Muscle of leg (tissue), 11 donors: ENCODE results near the gene NOPCHAP1. TPM values are rescaled to one million over a fixed set of nuclear protein-coding genes. Genes with fewer than 3 reads are reported as not detected.

Experiments used
- DNase-seq: peaks from one replicate; pipeline ENCODE4 v3.0.0; 2013
- H3K27ac ChIP-seq: one replicate; pipeline ENCODE4 v1.5.1; 2013; ENCODE audit warnings: mild to moderate bottlenecking, low read length, control low read depth
- H3K27me3 ChIP-seq: one replicate; pipeline ENCODE4 v1.6.1; 2013; ENCODE audit warnings: low read length; ENCODE audit not compliant: control insufficient read depth, insufficient read depth
- H3K36me3 ChIP-seq: one replicate; pipeline ENCODE4 v1.6.1; 2013; ENCODE audit warnings: low read length; ENCODE audit not compliant: control insufficient read depth, insufficient read depth
- H3K4me1 ChIP-seq: one replicate; pipeline ENCODE4 v1.6.1; 2013; ENCODE audit warnings: low read length; ENCODE audit not compliant: control insufficient read depth, insufficient read depth
- H3K4me3 ChIP-seq: one replicate; pipeline ENCODE4 v1.5.1; 2013; ENCODE audit warnings: low read length, control low read depth
- H3K9me3 ChIP-seq: replicated peaks from 2 replicates; pipeline ENCODE4 v1.6.1; 2013; ENCODE audit warnings: low read depth, low read length; ENCODE audit not compliant: control insufficient read depth
- WGBS: methylation state at CpG from one replicate; pipeline ENCODE4 v1.1.5; 2013; ENCODE audit warnings: missing lambda C conversion rate; ENCODE audit not compliant: insufficient coverage; 5-methylcytosine and 5-hydroxymethylcytosine counted together
- polyA plus RNA-seq, 8 donors: library from polyadenylated mRNA; unstranded; fragments of 120-200 nt; gene quantifications; one replicate each; pipeline versions ENCODE4 v1.2.1 to v1.2.3, GENCODE V29; 2013; ENCODE audit warnings: inconsistent platforms in 1 of 8, low replicate concordance in 1 of 8; ENCODE audit not compliant: insufficient read length in 8 of 8, insufficient read depth in 1 of 8
- total RNA-seq: library from RNA; stranded (reverse); fragments of 120-200 nt; gene quantifications from one replicate; pipeline ENCODE4 v1.2.4, GENCODE V29; 2013

The NOPCHAP1 gene
- total and polyA plus RNA-seq, 9 donors, result 9.6 to 17.6 (median 11.1) TPM

DNA sequence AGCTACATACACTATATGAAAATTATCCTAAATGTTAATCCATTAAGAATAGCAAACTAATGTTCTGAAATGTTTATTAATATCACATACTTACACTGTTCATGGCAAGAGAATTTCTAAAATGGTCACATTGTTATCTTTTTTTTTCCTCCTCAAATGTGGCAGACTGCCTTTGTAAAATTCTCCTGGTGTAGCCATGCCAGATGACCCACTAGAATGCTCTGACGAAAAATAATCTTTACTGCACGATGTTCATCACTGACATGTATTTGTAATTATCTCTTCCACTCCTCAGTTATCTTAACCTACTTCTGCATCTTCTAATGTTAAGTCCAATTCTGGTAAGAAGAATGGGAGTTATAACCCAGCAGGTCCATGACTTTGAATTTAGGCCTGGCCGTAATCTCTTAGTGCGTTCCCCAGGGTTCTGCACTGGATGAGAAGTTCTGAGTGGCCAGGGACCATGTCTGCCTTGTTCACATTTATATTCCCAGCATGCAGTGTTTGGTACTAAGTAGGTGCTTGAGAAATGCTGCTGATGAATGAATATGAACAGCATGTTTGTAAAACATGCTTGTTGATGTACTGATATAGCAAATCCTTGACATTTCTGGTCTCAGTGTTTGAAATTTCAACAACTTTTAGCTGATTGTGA lies 46.7 kb downstream of the NOPCHAP1 start:
- WGBS, result no CpG with 5 or more reads among the region's 4 CpGs
- Histone ChIP-seq H3K36me3 (peaks cover 2% of the 10 kb centered on the region), H3K9me3 (no peaks in the 10 kb centered on the region), H3K27ac (no peak overlapping the region), H3K27me3 (no peaks in the 10 kb centered on the region), H3K4me1 (no peaks in the 10 kb centered on the region), H3K4me3 (no peak overlapping the region)
- no peak for DNase-seq

DNA sequence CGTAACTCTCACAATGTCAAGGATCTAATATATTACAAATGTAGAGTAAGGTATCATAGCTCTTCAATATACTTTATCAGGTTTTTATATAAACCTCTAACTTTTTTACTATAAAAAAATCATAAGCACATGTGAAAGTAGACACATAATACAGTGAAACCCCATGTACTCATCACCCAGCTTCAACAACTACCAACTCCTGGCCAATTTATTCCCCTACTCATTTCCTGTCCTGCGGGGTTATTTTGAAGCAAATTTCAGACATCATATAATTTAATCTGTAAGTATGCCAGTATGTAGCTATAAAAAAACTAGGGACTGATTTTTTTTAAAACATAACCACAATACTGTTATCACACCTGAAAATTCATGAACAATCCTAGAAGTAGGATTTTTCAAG lies 47.7 kb downstream of the NOPCHAP1 start:
- WGBS, result no CpG with 5 or more reads among the region's 2 CpGs

More for the DNA sequence above, 47.7 kb downstream of the NOPCHAP1 start:
- Histone ChIP-seq H3K27me3 (no peaks in the 10 kb centered on the region), H3K4me1 (no peaks in the 10 kb centered on the region), H3K27ac (no peak overlapping the region), H3K4me3 (no peak overlapping the region), H3K36me3 (peaks cover 6% of the 10 kb centered on the region), H3K9me3 (no peaks in the 10 kb centered on the region)
- DNase-seq, result no peak

Other genes starting within 250 kb of the NOPCHAP1 start
- gene SLC41A2, start 28.0 kb upstream of the NOPCHAP1 start, total RNA-seq, result 13.4 TPM
- 1 to 10 TPM; 1.3 to 3.7 (median 2.6) TPM for gene SLC41A2, start 28.0 kb upstream of the NOPCHAP1 start, polyA plus RNA-seq
- 7.5 TPM for gene ALDH1L2, start 98.1 kb downstream of the NOPCHAP1 start, total RNA-seq
- 10 to 100 TPM in 1 of 8 donors, 1 to 10 TPM in 7; 3.7 to 10.6 (median 6.8) TPM for gene ALDH1L2, start 98.1 kb downstream of the NOPCHAP1 start, polyA plus RNA-seq
- 43.5 TPM for gene WASHC4, start 121.4 kb downstream of the NOPCHAP1 start, total RNA-seq
- 10 to 100 TPM; 23.5 to 43.2 (median 28.0) TPM for gene WASHC4, start 121.4 kb downstream of the NOPCHAP1 start, polyA plus RNA-seq
- 26.6 TPM for gene APPL2, start 249.9 kb downstream of the NOPCHAP1 start, total RNA-seq
- 10 to 100 TPM; 23.1 to 35.1 (median 27.5) TPM for gene APPL2, start 249.9 kb downstream of the NOPCHAP1 start, polyA plus RNA-seq